H9 (cell line): ENCODE results near the gene KCNJ1. TPM values are rescaled to one million over a fixed set of nuclear protein-coding genes. Genes with fewer than 3 reads are reported as not detected.

Experiments used
- DNase-seq: peaks from one replicate; pipeline ENCODE4 v3.0.0-alpha.2; 2017
- H2AFZ ChIP-seq: one replicate; pipeline ENCODE4 v1.6.1; 2013; ENCODE audit warnings: mild to moderate bottlenecking, low read length, control low read depth, moderate library complexity
- H2AK5ac ChIP-seq: 2 replicates; pipeline ENCODE4 v1.6.1; 2013; ENCODE audit warnings: low read length, control low read depth, mixed read lengths; ENCODE audit not compliant: insufficient read length
- H2BK120ac ChIP-seq: one replicate; pipeline ENCODE4 v1.6.1; 2013; ENCODE audit warnings: low read depth, mild to moderate bottlenecking, low read length, control low read depth, inconsistent platforms; ENCODE audit not compliant: poor library complexity, severe bottlenecking
- H2BK12ac ChIP-seq: 2 replicates; pipeline ENCODE4 v1.6.1; 2013; ENCODE audit warnings: low read length, control low read depth, mixed read lengths, low read depth; ENCODE audit not compliant: insufficient read length
- H2BK15ac ChIP-seq: 2 replicates; pipeline ENCODE4 v1.6.1; 2013; ENCODE audit warnings: low read depth, low read length, control low read depth
- H2BK20ac ChIP-seq: one replicate; pipeline ENCODE4 v1.6.1; 2013; ENCODE audit warnings: low read depth, mild to moderate bottlenecking, low read length, control low read depth, inconsistent platforms; ENCODE audit not compliant: poor library complexity, severe bottlenecking
- H2BK5ac ChIP-seq: 2 replicates; pipeline ENCODE4 v1.6.1; 2013; ENCODE audit warnings: low read length, control low read depth, mixed read lengths; ENCODE audit not compliant: insufficient read length
- H3K14ac ChIP-seq: 2 replicates; pipeline ENCODE4 v1.6.1; 2013; ENCODE audit warnings: low read length, control low read depth; ENCODE audit not compliant: insufficient read depth
- H3K18ac ChIP-seq: 2 replicates; pipeline ENCODE4 v1.6.1; 2013; ENCODE audit warnings: low read depth, mild to moderate bottlenecking, mixed read lengths, low read length, control low read depth; ENCODE audit not compliant: insufficient read length
- H3K23ac ChIP-seq: 2 replicates; pipeline ENCODE4 v1.6.1; 2013; ENCODE audit warnings: low read length, control low read depth, mixed read lengths, low read depth; ENCODE audit not compliant: insufficient read length
- H3K23me2 ChIP-seq: 2 replicates; pipeline ENCODE4 v1.6.1; 2013; ENCODE audit warnings: low read depth, mild to moderate bottlenecking, mixed read lengths, low read length, control low read depth; ENCODE audit not compliant: insufficient read length, poor library complexity, severe bottlenecking
- H3K27ac ChIP-seq: 2 replicates; pipeline ENCODE4 v1.5.1; 2013; ENCODE audit warnings: low read length, control low read depth, mixed read lengths, low read depth; ENCODE audit not compliant: insufficient read length
- H3K27me3 ChIP-seq: 2 replicates; pipeline ENCODE4 v1.6.1; 2013; ENCODE audit warnings: low read length, control low read depth, inconsistent platforms; ENCODE audit not compliant: insufficient read depth
- H3K4ac ChIP-seq: 2 replicates; pipeline ENCODE4 v1.6.1; 2013; ENCODE audit warnings: low read depth, mild to moderate bottlenecking, control low read depth, inconsistent platforms, low read length, moderate library complexity
- H3K4me1 ChIP-seq: 2 replicates; pipeline ENCODE4 v1.6.1; 2013; ENCODE audit warnings: low read length, control low read depth, inconsistent platforms; ENCODE audit not compliant: insufficient read depth
- H3K4me2 ChIP-seq: 2 replicates; pipeline ENCODE4 v1.6.1; 2013; ENCODE audit warnings: low read length, control low read depth, mixed read lengths; ENCODE audit not compliant: insufficient read length, insufficient read depth
- H3K56ac ChIP-seq: 2 replicates; pipeline ENCODE4 v1.6.1; 2013; ENCODE audit warnings: low read depth, mild to moderate bottlenecking, mixed read lengths, low read length, control low read depth; ENCODE audit not compliant: insufficient read length
- H3K79me1 ChIP-seq: 2 replicates; pipeline ENCODE4 v1.6.1; 2013; ENCODE audit warnings: low read depth, mild to moderate bottlenecking, moderate library complexity, low read length, control low read depth, inconsistent platforms; ENCODE audit not compliant: insufficient read depth, poor library complexity, severe bottlenecking
- H3K79me2 ChIP-seq: 2 replicates; pipeline ENCODE4 v1.6.1; 2013; ENCODE audit warnings: low read length, control low read depth, inconsistent platforms; ENCODE audit not compliant: insufficient read depth
- H3K9ac ChIP-seq: 2 replicates; pipeline ENCODE4 v1.6.1; 2013; ENCODE audit warnings: low read length, control low read depth, mixed read lengths; ENCODE audit not compliant: insufficient read length; ENCODE audit errors: extremely low read depth
- H3K9me3 ChIP-seq: one replicate; pipeline ENCODE4 v1.6.1; 2013; ENCODE audit warnings: low read depth, low read length, inconsistent platforms; ENCODE audit not compliant: control insufficient read depth
- H3T11ph ChIP-seq: one replicate; pipeline ENCODE4 v1.6.1; 2013; ENCODE audit warnings: mild to moderate bottlenecking, low read length, control low read depth, inconsistent platforms
- H4K20me1 ChIP-seq: one replicate; pipeline ENCODE4 v1.6.1; 2013; ENCODE audit not compliant: control insufficient read depth, insufficient read length, insufficient read depth
- H4K5ac ChIP-seq: 2 replicates; pipeline ENCODE4 v1.6.1; 2013; ENCODE audit warnings: low read depth, mild to moderate bottlenecking, mixed read lengths, low read length, control low read depth; ENCODE audit not compliant: insufficient read length
- H4K8ac ChIP-seq: replicated peaks from 2 replicates; pipeline ENCODE4 v1.6.1; 2013; ENCODE audit warnings: low read length, control low read depth, mixed read lengths, low read depth; ENCODE audit not compliant: insufficient read length
- H4K91ac ChIP-seq: 2 replicates; pipeline ENCODE4 v1.6.1; 2013; ENCODE audit warnings: low read depth, mild to moderate bottlenecking, moderate library complexity, mixed read lengths, low read length, control low read depth; ENCODE audit not compliant: insufficient read length
- H3K27ac Mint-ChIP-seq, 3 experiments: 2 replicates in 2 of 3; 3 replicates in 1 of 3; pipeline ENCODE4 v1.8.0; 2020 to 2021; ENCODE audit warnings: mixed read lengths in 3 of 3, mild to moderate bottlenecking in 1 of 3, moderate library complexity in 1 of 3
- H3K27me3 Mint-ChIP-seq: 2 replicates; pipeline ENCODE4 v1.8.0; 2021; ENCODE audit warnings: low read depth, mild to moderate bottlenecking, moderate library complexity, mixed read lengths
- H3K36me3 Mint-ChIP-seq, 3 experiments: 2 replicates in 2 of 3; 3 replicates in 1 of 3; pipeline ENCODE4 v1.8.0; 2020 to 2021; ENCODE audit warnings: low read depth in 3 of 3, mixed read lengths in 3 of 3; ENCODE audit not compliant: insufficient read depth in 1 of 3
- H3K4me1 Mint-ChIP-seq, 2 experiments: 2 replicates each; pipeline ENCODE4 v1.8.0; 2020; ENCODE audit warnings: mixed read lengths in 2 of 2
- H3K4me3 Mint-ChIP-seq, 2 experiments: 2 replicates in 1 of 2; 3 replicates in 1 of 2; pipeline ENCODE4 v1.8.0; 2020 to 2021; ENCODE audit warnings: mild to moderate bottlenecking in 2 of 2, mixed read lengths in 2 of 2, moderate library complexity in 1 of 2
- H3K9me3 Mint-ChIP-seq, 2 experiments: 2 replicates in 1 of 2; 3 replicates in 1 of 2; pipeline ENCODE4 v1.8.0; 2020; ENCODE audit warnings: mild to moderate bottlenecking in 2 of 2, mixed read lengths in 2 of 2, moderate library complexity in 1 of 2
- WGBS: extraction: QIAGEN DNeasy Blood & Tissue Kit; methylation state at CpG from one replicate; pipeline ENCODE4 v1.1.7; 2013; ENCODE audit warnings: missing lambda C conversion rate, low lambda C conversion rate, mixed read lengths; ENCODE audit not compliant: insufficient read length; ENCODE audit errors: extremely low coverage; 5-methylcytosine and 5-hydroxymethylcytosine counted together
- total RNA-seq: library from RNA; stranded (reverse); gene quantifications from 2 replicates; pipeline ENCODE4 v1.2.1, GENCODE V29; 2021
- TF ChIP-seq, protein P1 (sequence below): fragments of 200-600 bp; sonication (generic); conservative IDR thresholded peaks from 3 replicates; pipeline ENCODE4 v1.8.0; 2021; ENCODE audit warnings: antibody characterized with exemption, mild to moderate bottlenecking

The KCNJ1 gene
- total RNA-seq, 1 experiment from 2014 or later: not detected

DNA sequence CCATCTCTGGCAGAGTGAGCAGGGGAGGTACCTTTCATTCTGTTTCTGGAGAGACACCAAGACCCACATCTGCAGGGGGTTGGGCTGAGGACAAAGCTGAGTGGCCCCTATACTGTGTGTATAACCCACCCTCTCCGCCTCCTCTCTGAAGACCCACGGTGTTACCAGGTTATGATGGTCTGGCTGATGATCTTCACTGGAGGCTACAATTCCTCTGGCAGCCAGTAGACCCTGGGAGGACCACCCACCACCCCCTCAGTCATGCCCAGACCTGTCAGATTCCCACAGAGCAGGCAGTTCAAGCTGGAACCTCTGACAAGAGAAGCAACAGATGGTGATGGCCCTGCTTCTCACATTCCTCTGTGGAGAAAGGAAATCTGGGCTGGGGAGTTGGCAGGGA, 11.4 kb upstream of the KCNJ1 start:
- no peak overlapping the region for H2BK5ac ChIP-seq
- no peaks in the 10 kb centered on the region for H3K9me3 ChIP-seq
- Mint-ChIP-seq H3K9me3 (no peaks in the 10 kb centered on the region; a peak in 1 of 5 replicates), H3K36me3 (no peaks in the 10 kb centered on the region; a peak in 2 of 7 replicates), H3K4me1 (peaks cover 8 to 10% of the 10 kb centered on the region in 2 experiments), H3K27me3 (peaks cover 70% of the 10 kb centered on the region), H3K4me3 (no peak overlapping the region), H3K27ac (no peak overlapping the region; a peak in 1 of 7 replicates)
- no peak overlapping the region for H2BK15ac ChIP-seq
- no peaks in the 10 kb centered on the region for H3K4me1 ChIP-seq
- H3K56ac ChIP-seq: no peak overlapping the region
- H2BK12ac ChIP-seq: no peak overlapping the region
- no peak for DNase-seq
- H3K79me1 ChIP-seq: no peaks in the 10 kb centered on the region
- H3T11ph ChIP-seq: no peak overlapping the region
- no peak overlapping the region for H3K23ac ChIP-seq
- H3K27me3 ChIP-seq: no peaks in the 10 kb centered on the region; the same call in 1 of the 2 replicates
- no peak overlapping the region for H2BK20ac ChIP-seq
- H2AK5ac ChIP-seq: no peak overlapping the region
- no peaks in the 10 kb centered on the region for H4K20me1 ChIP-seq
- TF ChIP-seq, protein P1, sequence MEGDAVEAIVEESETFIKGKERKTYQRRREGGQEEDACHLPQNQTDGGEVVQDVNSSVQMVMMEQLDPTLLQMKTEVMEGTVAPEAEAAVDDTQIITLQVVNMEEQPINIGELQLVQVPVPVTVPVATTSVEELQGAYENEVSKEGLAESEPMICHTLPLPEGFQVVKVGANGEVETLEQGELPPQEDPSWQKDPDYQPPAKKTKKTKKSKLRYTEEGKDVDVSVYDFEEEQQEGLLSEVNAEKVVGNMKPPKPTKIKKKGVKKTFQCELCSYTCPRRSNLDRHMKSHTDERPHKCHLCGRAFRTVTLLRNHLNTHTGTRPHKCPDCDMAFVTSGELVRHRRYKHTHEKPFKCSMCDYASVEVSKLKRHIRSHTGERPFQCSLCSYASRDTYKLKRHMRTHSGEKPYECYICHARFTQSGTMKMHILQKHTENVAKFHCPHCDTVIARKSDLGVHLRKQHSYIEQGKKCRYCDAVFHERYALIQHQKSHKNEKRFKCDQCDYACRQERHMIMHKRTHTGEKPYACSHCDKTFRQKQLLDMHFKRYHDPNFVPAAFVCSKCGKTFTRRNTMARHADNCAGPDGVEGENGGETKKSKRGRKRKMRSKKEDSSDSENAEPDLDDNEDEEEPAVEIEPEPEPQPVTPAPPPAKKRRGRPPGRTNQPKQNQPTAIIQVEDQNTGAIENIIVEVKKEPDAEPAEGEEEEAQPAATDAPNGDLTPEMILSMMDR: no peak
- no peak overlapping the region for H3K18ac ChIP-seq
- H2AFZ ChIP-seq: no peak overlapping the region
- H3K4me2 ChIP-seq: no peak overlapping the region
- no CpG with 5 or more reads among the region's 2 CpGs for WGBS
- H4K8ac ChIP-seq: no peak overlapping the region
- no peak overlapping the region for H3K9ac ChIP-seq
- no peaks in the 10 kb centered on the region for H3K79me2 ChIP-seq
- no peak overlapping the region for H2BK120ac ChIP-seq
- H4K5ac ChIP-seq: no peak overlapping the region
- no peak overlapping the region for H3K27ac ChIP-seq
- no peak overlapping the region for H3K4ac ChIP-seq
- no peak overlapping the region for H3K14ac ChIP-seq
- H3K23me2 ChIP-seq: no peaks in the 10 kb centered on the region
- no peak overlapping the region for H4K91ac ChIP-seq
